T-helper 22 cell (primary cell): ENCODE measurements around the gene DNAJC5G.
A peak's percentile ranks its signal among the peaks of the same experiment; 100 is the strongest.
"Not testable (repeated sequence)": the region's sequence is repeated elsewhere in the genome, so short reads cannot be mapped to it uniquely, and the experiment has no call there.

Experiments
- DNase-seq: peaks from one replicate; pipeline ENCODE4 v3.0.0-alpha.2; 2020; ENCODE audit warnings: low read depth

DNAJC5G gene

DNA sequence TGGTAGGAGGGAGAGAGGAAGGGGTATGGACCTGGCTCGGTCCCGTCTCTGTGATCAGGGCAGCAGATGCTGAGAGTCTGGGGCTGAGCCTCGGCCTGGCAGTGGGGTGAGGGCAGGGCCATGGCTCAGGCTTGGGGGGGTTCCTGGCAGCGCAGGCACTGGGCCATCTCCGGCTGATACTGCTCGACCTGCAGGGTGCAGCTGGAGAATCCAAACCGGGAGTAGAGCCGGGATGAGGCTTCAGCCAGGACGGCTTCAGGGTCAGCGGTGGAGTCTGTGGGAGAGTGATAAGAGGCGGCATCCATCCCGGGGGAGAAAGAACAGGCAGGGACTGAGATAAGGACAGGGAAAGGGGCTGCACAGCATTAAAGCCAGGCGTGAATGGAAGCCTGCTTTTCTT is 20.0 kb upstream of the DNAJC5G start:
- DNase-seq: no peak

DNA sequence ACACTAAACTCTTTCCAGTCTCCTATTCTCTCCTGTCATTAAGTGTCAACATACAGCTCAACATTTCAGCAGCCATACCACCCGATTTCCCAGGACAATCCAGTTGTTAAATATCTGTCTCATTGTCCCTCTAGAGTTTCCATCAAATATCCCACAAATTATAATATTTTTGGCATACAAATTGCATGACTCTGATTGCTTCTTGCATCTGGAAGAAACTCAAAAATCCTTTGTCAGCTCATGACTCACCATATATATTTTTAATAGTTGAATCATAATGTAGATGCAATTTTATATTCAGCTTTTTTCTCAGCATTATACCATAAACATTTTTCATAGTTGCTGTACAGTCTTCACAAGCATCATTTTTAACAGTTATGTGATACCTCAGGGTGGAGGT is 19.6 kb upstream of the DNAJC5G start:
- no peak for DNase-seq

DNA sequence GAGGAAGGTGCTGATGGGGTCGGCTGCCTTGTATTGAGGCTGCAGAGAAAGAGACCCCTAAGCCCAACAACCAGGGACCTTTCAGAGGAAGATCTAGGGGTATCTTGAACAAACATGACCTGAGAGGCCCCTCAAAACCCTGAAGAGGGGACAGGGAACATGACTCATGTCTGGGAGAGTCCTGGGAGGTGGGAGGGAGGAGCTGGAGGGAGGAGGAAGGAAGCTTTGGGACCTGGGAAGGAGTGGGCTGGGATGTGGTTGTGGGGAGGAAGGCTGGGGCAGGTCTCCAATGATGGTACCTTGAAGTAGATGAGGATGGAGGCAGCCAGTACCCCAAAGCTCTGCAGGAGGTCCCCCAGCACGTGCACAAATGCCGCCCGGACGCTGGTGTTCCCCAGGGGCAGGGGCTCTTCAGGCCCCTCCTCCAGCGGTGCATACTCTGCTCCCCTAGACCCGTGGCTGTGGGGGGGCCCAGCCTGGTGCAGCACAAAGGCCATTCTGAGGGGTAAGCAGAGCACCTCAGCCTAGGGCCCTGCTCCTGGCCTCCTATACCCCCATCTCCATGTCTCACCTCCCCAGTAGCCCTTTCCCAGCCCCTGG is 18.3 kb upstream of the DNAJC5G start:
- no peak for DNase-seq

DNA sequence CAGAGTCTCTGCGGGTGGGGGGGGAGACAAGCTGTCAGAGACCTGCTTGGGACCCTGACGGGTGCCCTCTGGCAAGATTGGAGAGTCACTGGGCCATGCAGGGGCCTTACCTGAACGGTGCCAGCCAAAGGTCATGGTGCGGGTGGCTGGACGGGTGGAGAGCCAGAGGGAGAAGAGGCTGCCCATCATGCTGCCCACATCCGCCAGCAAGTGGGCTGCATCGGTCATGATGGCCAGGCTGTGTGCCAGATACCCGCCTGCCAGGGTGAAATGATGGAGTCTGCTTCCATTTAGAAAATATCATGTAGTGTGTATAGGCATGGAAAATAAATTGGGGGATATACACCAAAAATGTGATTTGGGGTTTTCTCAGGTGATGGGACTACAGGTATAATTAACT is 17.2 kb upstream of the DNAJC5G start:
- DNase-seq: no peak

DNA sequence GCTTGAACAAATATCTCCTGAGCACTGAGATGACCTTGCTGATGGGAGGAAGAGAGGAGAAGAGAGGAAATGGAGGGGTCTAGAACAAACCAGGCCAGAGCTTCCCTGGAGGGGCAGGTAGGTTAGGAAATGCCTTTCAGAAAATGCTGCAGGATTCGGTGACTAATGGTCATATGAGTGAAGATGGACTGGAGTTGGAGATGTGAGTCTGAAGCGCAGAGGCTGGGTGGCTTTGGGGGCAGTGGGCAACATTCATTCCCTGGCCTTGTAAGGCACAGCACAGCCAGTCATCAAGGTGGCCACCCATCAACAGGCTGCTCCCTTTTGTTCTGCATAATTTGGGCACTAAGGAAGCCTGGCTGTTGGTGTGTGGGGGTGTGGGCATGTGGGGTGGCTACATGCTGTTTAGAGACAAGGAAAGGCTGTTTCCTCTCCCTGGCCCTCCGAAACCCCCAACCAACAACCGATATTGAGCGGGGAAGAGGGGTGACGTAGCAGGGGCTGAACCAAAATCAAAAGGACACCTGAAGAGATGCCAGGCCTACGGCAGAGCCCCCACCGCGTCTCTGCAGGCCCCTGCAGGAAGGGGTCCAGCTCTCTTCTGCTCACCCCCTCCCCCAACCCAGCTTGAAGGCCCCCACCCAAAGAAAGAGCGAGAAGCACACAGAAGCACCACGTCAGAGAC is 13.8 kb upstream of the DNAJC5G start:
- no peak for DNase-seq

DNA sequence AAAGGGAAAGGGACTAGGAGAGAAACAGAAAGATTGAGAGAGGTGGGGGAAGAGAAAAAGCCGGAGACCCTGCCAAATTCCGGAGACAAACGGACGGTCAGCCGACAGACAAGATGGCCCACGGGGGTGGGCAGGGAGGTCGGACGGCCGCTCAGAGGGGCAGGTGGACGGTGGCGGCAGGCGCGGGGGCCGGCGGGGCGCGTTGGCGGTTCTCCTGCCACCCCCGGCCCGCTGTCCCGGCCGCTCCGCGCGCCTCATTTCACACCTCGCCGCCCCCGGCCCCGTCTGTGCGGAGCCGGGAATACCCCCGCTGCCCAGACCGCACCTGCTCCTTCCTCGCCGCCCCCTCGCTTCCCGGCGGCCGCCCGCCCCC is 13.3 kb upstream of the DNAJC5G start:
- DNase-seq: no peak

DNA sequence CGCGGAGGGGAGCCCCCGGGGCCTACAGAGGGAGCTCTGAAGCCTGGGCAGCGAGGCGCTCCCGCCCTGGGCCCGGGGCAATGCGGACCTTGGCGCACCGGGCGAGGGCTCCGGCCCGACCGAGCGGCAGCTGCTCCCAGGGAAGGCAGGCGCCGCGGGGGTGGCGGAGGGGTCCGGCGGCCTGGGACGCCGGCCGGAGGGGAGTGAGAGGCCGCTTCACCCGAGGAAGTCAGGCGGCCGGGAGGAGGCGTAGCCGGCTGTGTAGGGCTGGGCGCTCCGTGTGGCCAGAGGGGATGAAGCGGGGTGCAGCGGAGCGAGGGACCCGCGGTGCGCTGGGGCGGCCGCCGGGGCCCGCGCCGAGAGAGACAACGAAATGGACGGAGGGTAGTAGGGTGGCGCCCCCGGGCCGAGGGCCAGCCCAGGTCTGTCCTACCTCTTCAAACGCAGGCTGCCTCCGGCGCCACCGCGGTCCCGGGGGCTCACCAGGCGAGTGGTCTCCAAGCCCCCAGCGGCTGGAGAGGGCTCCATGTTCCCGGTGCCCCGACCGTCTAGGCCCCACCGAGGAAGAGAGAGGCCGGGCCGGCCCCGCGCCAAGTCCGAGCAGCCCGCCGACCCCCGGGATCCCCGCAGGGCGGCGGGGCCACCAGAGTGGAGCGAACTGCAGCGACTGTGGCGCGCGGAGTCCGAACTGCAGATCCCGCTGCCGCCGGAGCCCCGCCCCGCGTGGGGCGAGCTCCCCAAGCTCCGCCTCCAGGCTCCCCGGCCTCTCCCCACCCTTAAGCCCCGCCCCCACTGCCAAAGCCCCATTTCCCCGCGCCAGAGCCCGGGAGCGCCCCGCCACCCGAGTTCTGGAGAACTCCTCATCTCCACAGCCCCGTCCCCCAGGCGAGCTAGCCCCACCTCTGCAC is 12.6 kb upstream of the DNAJC5G start, which contains the start of gene SLC30A3:
Gene SLC30A3, minus strand, starts transcription at position 669 of the 908 bp plus-strand sequence. Its CDS starts 141 bp downstream, at position 528.
- DNase-seq: peak; percentile 47

DNA sequence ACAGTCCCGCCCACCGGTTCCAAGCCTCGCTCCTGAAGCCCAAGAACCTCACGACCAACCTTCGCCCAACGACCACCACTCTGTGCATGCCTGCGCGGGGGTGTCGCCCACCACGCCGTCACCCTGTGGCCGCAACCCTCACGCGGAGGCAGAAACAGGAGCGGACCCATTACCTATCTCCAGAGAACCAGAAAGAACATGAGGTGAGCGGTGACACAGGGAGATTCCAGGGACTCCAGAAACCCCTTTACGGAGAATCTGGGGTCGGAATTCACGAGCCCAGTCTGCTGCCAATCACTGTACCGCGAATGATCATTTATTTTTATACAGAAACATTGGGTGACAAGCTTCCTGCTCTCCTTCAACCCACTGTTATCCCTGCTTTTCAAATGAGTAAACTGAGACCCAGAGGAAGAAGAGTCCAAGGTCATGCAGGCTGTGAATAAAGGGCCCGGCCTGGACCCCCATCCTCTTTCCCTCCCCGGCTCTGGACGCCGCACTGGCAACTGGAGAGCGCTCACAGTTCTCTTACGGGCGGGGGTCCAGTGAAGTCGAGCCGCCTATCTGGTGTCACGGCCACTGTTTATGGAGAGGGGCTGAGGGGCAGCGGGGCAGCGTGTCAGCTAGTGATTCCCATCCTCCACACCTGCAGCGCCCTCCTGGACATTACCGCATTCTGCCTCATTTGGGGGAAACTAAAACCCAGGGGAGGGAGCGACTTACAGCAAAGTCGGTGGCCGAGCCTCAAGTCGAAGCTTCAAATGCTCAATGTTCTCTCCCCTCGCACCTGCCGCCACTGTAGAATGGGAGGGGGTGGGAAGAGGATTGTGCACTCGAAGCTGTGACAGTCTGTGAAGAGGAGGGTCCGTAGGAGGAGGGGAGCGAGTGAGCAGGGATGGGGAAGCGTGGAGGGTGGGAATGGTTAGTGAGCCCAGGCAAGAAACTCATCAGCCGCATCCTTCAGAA is 11.7 kb upstream of the DNAJC5G start:
- DNase-seq: no peak

DNA sequence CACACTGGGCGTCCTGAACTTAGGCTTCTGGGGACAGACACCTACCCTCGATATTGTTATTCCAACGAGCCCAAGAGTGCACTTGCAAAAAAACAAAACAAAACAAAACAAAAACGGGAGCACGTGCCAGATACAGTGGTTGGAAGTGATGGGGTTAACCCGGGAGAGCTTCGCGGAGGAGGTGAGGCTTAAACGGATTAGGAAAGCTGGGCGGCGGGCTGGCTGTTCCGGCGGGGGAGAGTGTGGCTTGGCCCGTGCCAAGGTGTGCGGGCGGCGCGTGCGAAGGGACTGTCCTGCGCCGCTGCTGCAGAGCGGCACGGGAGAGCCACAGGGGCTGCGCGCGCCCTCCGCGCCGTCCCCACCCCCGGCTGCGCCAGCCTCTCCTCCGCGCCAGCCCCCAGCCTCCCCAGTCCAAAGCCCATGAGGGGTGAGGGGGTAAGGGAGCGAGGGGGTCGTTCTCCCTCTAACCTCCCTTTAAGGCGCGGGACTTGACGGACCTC is 10.9 kb upstream of the DNAJC5G start:
- DNase-seq: no peak

DNA sequence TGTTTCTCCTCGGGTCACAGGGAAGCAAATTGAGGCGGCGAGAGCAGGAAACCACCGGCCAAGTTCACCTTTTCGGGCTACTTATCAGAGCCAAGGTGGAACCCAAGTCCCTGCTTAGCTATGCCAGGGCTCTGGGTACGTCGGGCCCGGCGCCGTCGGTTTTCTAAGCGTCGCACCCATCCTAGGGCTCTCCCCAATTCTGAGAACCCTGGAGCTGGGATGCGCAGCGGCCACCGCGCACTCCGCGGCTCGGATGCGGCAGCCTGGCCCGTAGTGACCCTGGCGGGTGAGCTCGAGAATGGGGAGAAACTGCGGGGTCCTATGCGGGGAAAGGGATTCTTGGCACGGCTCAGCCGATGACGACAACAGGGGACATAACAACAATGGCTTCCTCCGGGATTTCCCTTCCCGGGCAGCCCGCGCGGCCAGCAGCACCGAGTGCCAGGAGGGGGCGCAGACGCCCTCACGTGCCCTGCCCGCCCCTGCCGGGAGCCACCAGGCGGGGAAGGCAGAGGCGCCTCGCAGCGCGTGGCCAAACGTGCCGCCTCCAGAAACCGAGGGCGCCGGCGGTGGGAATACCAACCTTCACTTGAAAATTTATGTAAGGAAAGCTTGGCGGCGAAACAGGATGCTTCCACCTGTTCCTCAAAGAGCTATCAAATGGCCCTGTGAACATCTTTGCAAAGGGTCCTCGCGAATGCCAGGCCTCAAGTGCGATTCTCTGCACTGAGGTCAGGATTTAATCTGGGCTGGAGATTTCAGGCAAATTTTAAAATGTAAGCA is 10.3 kb upstream of the DNAJC5G start:
- DNase-seq: peak; percentile 39

DNA sequence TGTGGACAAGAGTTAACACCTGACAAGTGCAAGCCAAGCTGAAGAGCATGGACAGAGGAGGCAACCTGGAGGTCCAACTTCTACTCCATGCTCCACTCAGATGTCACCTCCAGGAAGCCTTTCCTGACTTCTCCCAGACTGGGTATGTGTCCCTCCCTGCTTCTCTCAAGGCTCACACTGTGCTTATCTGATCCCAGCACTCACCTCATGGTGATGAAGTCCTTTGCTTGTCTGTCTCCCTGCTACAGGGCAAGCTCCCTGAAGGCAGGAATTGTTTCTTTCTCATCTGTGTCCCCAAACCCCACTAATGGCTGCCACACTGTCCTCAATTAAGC is 9.7 kb upstream of the DNAJC5G start:
- no peak for DNase-seq

DNA sequence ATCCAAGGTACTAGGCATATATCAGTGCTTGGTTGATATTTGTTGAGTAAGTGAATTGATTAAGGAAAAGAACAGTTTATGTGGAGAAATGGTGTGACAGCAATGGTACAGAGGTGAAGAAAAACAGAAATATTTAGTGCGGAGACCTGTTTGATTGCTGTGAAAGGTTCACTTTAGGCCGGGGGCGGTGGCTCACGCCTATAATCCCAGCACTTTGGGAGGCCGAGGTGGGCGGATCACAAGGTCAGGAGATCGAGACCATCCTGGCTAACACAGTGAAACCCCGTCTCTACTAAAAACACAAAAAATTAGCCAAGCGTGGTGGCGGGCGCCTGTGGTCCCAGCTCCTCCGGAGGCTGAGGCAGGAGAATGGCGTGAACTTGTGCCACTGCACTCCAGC is 6.9 kb upstream of the DNAJC5G start:
- not testable (repeated sequence) for DNase-seq

DNA sequence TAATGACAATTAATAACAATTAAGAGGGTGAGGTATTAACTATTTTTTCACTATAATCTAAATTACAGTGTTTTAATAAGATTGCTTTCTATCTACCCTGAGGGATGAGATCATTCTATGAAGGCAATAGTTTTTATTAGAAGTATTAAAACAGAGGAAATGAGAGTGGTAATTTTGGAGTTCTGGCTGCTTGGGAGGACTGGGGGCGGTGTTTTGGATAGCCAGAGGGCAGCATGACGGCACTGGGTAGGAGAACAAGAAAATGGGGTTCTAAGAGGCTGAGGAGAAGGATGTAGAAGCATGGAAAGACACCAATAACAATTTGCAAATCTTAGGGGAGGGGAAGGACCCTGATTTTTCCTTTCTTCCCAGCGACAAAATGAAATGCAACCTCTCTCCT is 5.1 kb upstream of the DNAJC5G start:
- DNase-seq: no peak

DNA sequence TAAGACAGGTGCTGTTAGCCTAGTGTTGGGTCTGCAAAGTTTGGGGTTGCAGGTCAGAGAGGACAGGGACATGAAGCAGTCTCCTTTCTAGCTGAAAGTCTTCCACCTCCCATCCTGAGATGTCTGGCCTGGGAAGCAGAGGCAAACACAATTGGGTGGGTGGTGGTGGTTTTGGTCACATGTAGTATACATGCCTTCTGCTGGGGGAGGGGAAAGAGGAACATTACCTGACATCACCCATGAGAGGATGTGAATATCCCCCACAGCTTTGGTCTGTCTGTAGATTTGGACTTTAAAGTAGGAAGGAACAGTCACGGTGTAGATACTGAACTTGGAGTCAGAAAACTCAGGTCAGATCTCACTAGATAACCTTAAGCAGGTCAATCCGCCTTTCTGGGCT is 4.6 kb upstream of the DNAJC5G start:
- no peak for DNase-seq

DNA sequence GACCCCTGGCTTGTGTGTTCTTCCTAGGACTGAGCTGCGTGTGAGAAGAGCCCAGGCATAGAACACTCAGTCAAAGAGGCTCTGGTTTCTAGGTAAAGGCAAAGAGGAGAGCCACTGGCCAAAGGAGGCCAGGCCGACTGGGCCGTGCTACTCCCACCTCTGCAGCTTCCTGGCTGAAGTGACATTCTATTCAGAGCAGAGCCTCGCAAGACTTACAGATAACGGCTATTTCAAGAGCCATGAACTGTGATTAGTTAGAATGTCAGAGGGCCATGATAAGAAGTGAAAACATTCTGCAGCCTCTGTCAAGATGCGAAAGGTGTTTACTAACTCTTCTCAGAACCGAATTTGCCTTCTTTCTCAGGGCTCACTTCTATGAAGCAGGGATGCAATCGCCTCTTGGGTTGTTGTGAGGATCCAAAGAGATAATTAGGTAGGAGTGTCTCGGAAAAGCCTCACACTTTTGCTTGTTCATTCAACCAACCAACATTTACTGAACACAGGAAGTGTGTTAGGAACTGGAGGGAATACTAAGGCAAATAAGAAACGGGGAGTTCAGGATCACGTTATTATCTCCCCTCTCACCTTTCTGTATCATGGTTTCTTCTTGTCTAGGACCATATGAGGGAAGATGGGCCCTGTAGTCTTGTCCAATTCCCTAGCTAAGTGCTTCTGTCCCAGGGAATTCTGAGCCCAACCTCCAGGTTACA is 3.4 kb upstream of the DNAJC5G start:
- DNase-seq: no peak

DNA sequence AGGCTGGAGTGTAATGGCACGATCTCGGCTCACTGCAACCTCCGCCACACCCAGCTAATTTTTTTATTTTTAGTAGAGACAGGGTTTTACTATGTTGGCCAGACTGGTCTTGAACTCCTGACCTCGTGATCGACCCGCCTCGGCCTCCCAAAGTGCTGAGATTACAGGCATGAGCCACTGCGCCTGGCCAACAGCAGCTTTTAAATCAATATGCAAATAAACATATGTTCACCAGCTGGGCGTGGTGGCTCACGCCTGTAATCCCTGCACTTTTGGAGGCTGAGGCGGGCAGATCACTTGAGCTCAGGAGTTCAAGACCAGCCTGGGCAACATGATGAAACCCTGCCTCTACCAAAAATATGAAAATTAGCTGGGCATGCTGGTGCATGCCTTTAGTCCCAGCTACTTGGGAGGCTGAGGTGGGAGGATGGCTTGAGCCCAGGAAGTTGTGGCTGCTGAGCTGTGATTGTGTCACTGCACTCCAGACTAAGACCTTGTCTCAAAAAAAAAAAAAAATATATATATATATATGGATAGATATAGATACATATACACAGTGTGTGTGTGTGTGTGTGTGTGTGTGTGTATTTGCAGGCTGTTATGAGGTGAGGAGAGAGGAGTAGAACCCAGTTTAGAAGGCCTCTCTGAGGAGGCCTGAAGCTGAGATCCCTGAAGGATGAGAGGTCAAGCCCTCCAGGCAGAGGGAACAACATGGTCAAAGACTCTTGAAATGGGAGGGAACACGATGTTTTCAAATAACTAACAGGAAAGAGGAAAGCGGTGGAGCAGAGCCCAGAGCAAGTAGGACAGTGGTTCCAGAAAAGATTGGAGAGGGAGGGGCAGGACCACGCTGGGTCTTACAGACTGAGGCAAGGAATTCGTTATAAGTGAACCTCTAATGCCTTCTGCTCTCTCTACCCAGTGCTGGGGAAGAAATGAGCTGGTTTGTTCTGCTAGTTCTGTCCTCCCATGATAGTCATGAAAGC is 2.4 kb upstream of the DNAJC5G start:
- DNase-seq: not testable (repeated sequence)

DNA sequence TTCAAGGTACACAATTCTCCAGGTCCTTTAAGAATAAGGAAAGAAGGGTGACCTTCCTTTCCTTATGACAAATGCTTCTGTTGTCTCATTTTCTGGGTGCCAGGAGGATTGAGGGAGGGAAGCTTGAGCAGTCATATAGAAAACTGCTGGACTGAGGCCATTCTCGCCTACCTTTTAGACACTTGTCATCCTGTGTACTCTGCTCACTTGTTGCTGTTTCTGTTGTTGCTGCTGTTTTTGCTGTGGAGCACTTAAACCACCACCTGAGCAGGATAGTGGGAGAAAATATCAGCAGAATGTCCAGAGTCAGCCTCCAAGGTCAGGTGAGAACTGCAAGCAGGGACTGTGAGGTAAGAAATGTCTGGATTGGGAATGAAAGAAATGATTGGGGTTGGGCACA is 2.8 kb downstream of the DNAJC5G start:
- no peak for DNase-seq

DNA sequence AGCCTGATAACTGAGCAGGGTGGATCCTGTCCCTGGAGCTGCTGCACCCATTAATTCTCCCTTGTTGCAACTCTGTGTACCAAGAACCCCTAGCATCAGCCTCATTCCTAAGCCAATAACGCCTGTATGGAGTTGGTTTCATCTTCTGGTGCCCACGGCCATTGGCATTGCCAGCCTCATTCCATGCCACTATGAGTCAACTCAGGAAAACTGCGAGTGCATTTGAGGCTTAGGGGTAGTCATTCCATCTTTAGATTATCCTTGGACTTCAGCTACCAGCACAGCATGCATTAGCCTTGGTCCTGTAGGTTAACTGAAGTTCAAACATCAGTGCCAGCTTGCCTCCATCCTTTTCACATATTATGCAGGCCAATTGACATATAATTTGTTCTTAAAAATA is 5.6 kb downstream of the DNAJC5G start:
- no peak for DNase-seq

DNA sequence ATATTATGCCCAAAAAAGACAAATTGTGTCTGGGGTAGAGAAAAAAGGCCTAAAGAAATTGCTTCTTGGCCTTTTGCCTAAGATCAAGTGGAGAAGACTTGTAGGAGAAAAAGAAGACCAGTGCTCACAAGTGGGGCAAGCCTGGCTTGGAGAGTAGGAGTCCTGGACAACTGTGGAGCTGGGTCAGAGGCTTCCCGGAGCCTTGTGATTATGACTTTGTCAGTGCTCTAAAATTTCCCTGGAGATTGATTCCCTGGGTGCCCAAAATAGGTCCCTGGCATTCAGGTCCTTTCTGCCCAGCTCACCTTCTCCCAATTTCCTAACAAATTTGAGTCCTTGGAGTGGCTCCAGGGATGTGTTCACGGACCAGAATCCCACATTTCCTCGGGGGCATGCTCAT is 6.2 kb downstream of the DNAJC5G start:
- DNase-seq: no peak
